ENCODE measurements around the gene PDE4D.

PDE4D gene

GRCh38 chr5:59276917-59277372 lies 616.6 kb downstream of the PDE4D start:
- no peak for DNase-seq
- no peak for TF ChIP-seq CTCF (IDR thresholded peaks at IDR 0.05; ENCODE audit: low read depth, low read length)
- no peaks in the 10 kb centered on the region for H3K9me3 ChIP-seq (ENCODE audit: severe bottlenecking)
- H3K27ac ChIP-seq: no peak overlapping the region
- no peak overlapping the region for H3K4me3 ChIP-seq (ENCODE audit: low read depth, low read length)
- no peaks in the 10 kb centered on the region for H3K36me3 ChIP-seq
- no peaks in the 10 kb centered on the region for H3K27me3 ChIP-seq (ENCODE audit: insufficient read depth, low read depth, severe bottlenecking)

DNA sequence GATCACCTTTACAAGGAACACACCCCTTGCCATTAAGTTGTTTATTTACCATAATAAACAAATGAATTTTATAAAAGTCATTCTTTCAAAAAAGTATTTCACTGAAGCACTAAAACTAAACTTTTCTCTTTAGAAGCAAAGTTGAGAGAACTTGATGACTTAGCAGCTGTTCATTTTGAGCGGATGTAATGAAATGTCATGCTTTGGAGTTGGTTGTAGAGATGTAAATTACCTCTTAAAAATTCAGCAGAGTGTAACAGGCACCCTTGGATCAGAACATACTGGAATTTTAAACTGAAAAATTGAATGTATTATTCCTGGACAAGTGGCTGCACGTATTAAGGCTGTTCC lies 617.2 kb downstream of the PDE4D start:
- Histone ChIP-seq H3K27me3 (ENCODE audit: insufficient read depth, low read depth, severe bottlenecking) (no peaks in the 10 kb centered on the region), H3K4me3 (ENCODE audit: low read depth, low read length) (no peak overlapping the region), H3K9me3 (ENCODE audit: severe bottlenecking) (no peaks in the 10 kb centered on the region), H3K36me3 (no peaks in the 10 kb centered on the region), H3K27ac (no peak overlapping the region)
- no peak for TF ChIP-seq CTCF (IDR thresholded peaks at IDR 0.05; ENCODE audit: low read depth, low read length)
- no peak for DNase-seq

GRCh38 chr5:59275510-59276324 lies 617.8 kb downstream of the PDE4D start:
- no peak overlapping the region for H3K27ac ChIP-seq
- H3K27me3 ChIP-seq (ENCODE audit: insufficient read depth, low read depth, severe bottlenecking): no peaks in the 10 kb centered on the region
- no peaks in the 10 kb centered on the region for H3K9me3 ChIP-seq (ENCODE audit: severe bottlenecking)
- no peak for DNase-seq
- no peaks in the 10 kb centered on the region for H3K36me3 ChIP-seq
- no peak overlapping the region for H3K4me3 ChIP-seq (ENCODE audit: low read depth, low read length)
- no peak for TF ChIP-seq CTCF (IDR thresholded peaks at IDR 0.05; ENCODE audit: low read depth, low read length)

- Histone ChIP-seq H3K27ac (no peak overlapping the region), H3K36me3 (no peaks in the 10 kb centered on the region), H3K4me3 (ENCODE audit: low read depth, low read length) (no peak overlapping the region), H3K27me3 (ENCODE audit: insufficient read depth, low read depth, severe bottlenecking) (no peaks in the 10 kb centered on the region), H3K9me3 (ENCODE audit: severe bottlenecking) (no peaks in the 10 kb centered on the region)
- no peak for TF ChIP-seq CTCF (IDR thresholded peaks at IDR 0.05; ENCODE audit: low read depth, low read length)
- DNase-seq: no peak
Observed at GRCh38 chr5:59275170-59275509, 618.4 kb downstream of the PDE4D start.

GRCh38 chr5:59274106-59274636 lies 619.4 kb downstream of the PDE4D start:
- no peak overlapping the region for H3K27ac ChIP-seq
- no peak for TF ChIP-seq CTCF (IDR thresholded peaks at IDR 0.05; ENCODE audit: low read depth, low read length)
- no peak overlapping the region for H3K4me3 ChIP-seq (ENCODE audit: low read depth, low read length)
- H3K36me3 ChIP-seq: no peaks in the 10 kb centered on the region
- no peak for DNase-seq
- no peaks in the 10 kb centered on the region for H3K9me3 ChIP-seq (ENCODE audit: severe bottlenecking)
- no peaks in the 10 kb centered on the region for H3K27me3 ChIP-seq (ENCODE audit: insufficient read depth, low read depth, severe bottlenecking)
